Measurements from ENCODE around the gene SIRPD.
A peak's percentile ranks its signal among the peaks of the same experiment; 100 is the strongest.

SIRPD gene

DNA sequence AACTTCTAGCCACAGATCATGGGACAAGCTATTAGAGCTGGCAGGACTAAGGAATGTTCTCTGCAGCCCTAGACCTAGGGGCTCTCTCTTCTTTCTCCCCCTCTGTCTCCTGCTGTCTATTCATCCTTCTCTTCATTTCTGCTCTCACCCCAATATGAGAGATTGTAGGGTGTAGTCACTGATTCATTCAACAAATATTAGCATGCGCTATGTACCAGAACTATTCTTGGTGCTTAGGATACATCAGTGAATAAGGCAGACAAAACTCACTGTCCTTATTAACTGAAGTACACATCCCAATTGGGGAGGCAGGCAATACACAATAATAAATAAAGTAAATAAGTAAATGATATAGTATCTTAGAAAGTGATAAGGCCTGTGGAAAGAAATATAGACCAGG, 51.6 kb downstream of the SIRPD start:
- TF ChIP-seq EZH2 (optimal IDR thresholded peaks at IDR 0.05; ENCODE audit: low read depth, low read length) (no peak), EZH2phosphoT487 (IDR thresholded peaks at IDR 0.05; ENCODE audit: low read length) (no peak)
- TF ChIP-seq, protein P1, sequence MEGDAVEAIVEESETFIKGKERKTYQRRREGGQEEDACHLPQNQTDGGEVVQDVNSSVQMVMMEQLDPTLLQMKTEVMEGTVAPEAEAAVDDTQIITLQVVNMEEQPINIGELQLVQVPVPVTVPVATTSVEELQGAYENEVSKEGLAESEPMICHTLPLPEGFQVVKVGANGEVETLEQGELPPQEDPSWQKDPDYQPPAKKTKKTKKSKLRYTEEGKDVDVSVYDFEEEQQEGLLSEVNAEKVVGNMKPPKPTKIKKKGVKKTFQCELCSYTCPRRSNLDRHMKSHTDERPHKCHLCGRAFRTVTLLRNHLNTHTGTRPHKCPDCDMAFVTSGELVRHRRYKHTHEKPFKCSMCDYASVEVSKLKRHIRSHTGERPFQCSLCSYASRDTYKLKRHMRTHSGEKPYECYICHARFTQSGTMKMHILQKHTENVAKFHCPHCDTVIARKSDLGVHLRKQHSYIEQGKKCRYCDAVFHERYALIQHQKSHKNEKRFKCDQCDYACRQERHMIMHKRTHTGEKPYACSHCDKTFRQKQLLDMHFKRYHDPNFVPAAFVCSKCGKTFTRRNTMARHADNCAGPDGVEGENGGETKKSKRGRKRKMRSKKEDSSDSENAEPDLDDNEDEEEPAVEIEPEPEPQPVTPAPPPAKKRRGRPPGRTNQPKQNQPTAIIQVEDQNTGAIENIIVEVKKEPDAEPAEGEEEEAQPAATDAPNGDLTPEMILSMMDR (IDR thresholded peaks at IDR 0.05; ENCODE audit: low read length): no peak
- H4K20me1 ChIP-seq (ENCODE audit: insufficient read depth, low read length): no peaks in the 10 kb centered on the region
- H3K36me3 ChIP-seq (replicated peaks; ENCODE audit: insufficient read depth, low read length): no peaks in the 10 kb centered on the region
- H3K27ac ChIP-seq (ENCODE audit: low read length): no peak overlapping the region
- 0 out of 2 replicates have a peak, but pooled peaks cover 2% of the 10 kb centered on the region for H3F3A ChIP-seq (ENCODE audit: insufficient read depth, low read length)
- no peaks in the 10 kb centered on the region for H3K9me2 ChIP-seq (replicated peaks; ENCODE audit: insufficient read depth, low read length)
- H3K79me2 ChIP-seq (ENCODE audit: low read length): no peaks in the 10 kb centered on the region
- H3K9ac ChIP-seq (ENCODE audit: low read length): no peak overlapping the region
- H2AFZ ChIP-seq (ENCODE audit: low read length): no peak overlapping the region
- H3K27me3 ChIP-seq (replicated peaks; ENCODE audit: insufficient read depth, low read length): peaks cover 6% of the 10 kb centered on the region; the same call in 1 of the 2 replicates
- no peak overlapping the region for H3K4me2 ChIP-seq (ENCODE audit: low read depth, low read length)
- H3K4me1 ChIP-seq (ENCODE audit: low read length): peaks cover 22% of the 10 kb centered on the region
- H3K9me3 ChIP-seq (replicated peaks; ENCODE audit: insufficient read depth, low read length): no peaks in the 10 kb centered on the region
- no peak overlapping the region for H3K4me3 ChIP-seq (ENCODE audit: low read length)
- DNase-seq: no peak

DNA sequence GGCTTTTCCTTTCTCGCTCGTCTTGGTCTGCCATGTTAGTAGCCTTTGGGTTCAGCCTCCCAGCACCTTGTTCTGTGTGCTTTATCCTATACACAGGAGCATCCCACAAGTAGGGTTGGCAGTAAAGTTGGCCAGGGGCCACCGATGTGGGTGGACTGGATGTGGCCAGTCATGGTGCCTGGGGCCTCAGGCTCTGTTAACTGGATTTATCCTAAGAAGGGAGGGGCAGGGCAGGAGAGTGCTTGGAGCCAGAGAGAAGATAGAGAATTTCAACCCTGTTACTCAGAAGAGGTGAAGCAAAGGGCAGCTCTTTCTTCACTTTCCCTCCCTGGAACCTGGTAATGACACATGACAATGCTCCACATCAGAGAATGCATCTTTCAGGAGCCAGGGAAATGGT, 52.1 kb downstream of the SIRPD start:
- Histone ChIP-seq H3K4me2 (ENCODE audit: low read depth, low read length) (no peak overlapping the region), H3K9me3 (replicated peaks; ENCODE audit: insufficient read depth, low read length) (no peaks in the 10 kb centered on the region)

DNA sequence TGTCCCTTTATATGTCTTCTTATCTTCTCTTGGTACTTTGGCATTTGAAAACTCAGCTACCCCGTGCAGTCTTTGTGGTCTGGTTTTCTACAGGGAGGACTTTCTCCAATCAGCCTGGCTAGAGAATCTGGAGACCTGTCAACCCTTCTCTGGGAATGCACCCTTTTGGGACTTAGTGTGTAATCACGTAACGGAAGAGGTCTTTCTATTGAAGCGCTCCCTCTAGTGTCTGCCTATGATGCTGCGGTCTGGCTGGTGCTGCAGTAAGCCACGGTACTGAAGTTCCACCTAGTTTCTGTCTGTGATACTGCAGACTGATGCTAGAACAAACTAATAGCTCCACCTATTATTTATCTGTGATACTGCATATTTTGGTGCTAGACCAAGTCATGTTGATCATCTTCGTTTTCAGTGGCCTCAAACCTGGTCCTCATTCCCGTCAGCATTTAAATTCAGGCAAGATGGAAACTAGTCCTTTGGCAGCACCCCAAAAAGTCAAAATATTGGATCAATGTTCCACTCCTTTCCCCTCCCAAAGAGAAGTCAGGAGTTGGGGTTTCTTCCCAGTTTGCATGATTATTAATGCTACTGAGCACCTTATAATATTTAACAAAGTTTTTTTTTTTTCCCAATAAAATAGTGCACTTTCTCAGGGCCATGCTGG, 53.8 kb downstream of the SIRPD start:
- Histone ChIP-seq H3F3A (ENCODE audit: insufficient read depth, low read length) (peaks cover 17% of the 10 kb centered on the region), H3K9ac (ENCODE audit: low read length) (no peak overlapping the region), H3K9me3 (replicated peaks; ENCODE audit: insufficient read depth, low read length) (no peaks in the 10 kb centered on the region), H3K4me1 (ENCODE audit: low read length) (peaks cover 40% of the 10 kb centered on the region), H2AFZ (ENCODE audit: low read length) (no peak overlapping the region), H3K27me3 (replicated peaks; ENCODE audit: insufficient read depth, low read length) (peaks cover 6% of the 10 kb centered on the region; the same call in 1 of the 2 replicates), H3K27ac (ENCODE audit: low read length) (no peak overlapping the region), H3K79me2 (ENCODE audit: low read length) (no peaks in the 10 kb centered on the region), H3K4me2 (ENCODE audit: low read depth, low read length) (peak overlapping the region; percentile 20; the same call in 1 of the 2 replicates), H3K36me3 (replicated peaks; ENCODE audit: insufficient read depth, low read length) (no peaks in the 10 kb centered on the region), H4K20me1 (ENCODE audit: insufficient read depth, low read length) (no peaks in the 10 kb centered on the region), H3K4me3 (ENCODE audit: low read length) (no peak overlapping the region), H3K9me2 (replicated peaks; ENCODE audit: insufficient read depth, low read length) (no peaks in the 10 kb centered on the region)
- peak; percentile 94 for DNase-seq
- no peak for TF ChIP-seq EZH2 (optimal IDR thresholded peaks at IDR 0.05; ENCODE audit: low read depth, low read length)
- TF ChIP-seq, protein P1 (IDR thresholded peaks at IDR 0.05; ENCODE audit: low read length): peak; percentile 100

More for the DNA sequence above, 52.1 kb downstream of the SIRPD start:
- no peak for TF ChIP-seq EZH2 (optimal IDR thresholded peaks at IDR 0.05; ENCODE audit: low read depth, low read length)
- TF ChIP-seq, protein P1 (IDR thresholded peaks at IDR 0.05; ENCODE audit: low read length): no peak
- TF ChIP-seq EZH2phosphoT487 (IDR thresholded peaks at IDR 0.05; ENCODE audit: low read length): no peak
- peaks cover 6% of the 10 kb centered on the region; the same call in 1 of the 2 replicates for H3K27me3 ChIP-seq (replicated peaks; ENCODE audit: insufficient read depth, low read length)
- no peaks in the 10 kb centered on the region for H3K9me2 ChIP-seq (replicated peaks; ENCODE audit: insufficient read depth, low read length)
- H2AFZ ChIP-seq (ENCODE audit: low read length): no peak overlapping the region
- no peak overlapping the region for H3K27ac ChIP-seq (ENCODE audit: low read length)
- no peak overlapping the region for H3K9ac ChIP-seq (ENCODE audit: low read length)
- DNase-seq: no peak
- H3F3A ChIP-seq (ENCODE audit: insufficient read depth, low read length): peaks cover 7% of the 10 kb centered on the region
- H3K4me1 ChIP-seq (ENCODE audit: low read length): peaks cover 27% of the 10 kb centered on the region
- H4K20me1 ChIP-seq (ENCODE audit: insufficient read depth, low read length): no peaks in the 10 kb centered on the region
- H3K79me2 ChIP-seq (ENCODE audit: low read length): no peaks in the 10 kb centered on the region
- H3K36me3 ChIP-seq (replicated peaks; ENCODE audit: insufficient read depth, low read length): no peaks in the 10 kb centered on the region
- H3K4me3 ChIP-seq (ENCODE audit: low read length): no peak overlapping the region

All from MM.1S (cell line).